ENCODE data around the gene DPP9.

DPP9 gene

GRCh38 chr19:4705413-4706131 lies 18.1 kb downstream of the DPP9 start:
- no peak overlapping the region for H3K4me3 ChIP-seq (ENCODE audit: low read depth, low read length)
- TF ChIP-seq CTCF (IDR thresholded peaks at IDR 0.05; ENCODE audit: low read depth, low read length, missing control alignments), result no peak
- in situ Hi-C loops (cut with HindIII; ENCODE audit: low sequenced_read_pairs), result no loop called here
- no peak for DNase-seq (ENCODE audit: low read depth)

DNA sequence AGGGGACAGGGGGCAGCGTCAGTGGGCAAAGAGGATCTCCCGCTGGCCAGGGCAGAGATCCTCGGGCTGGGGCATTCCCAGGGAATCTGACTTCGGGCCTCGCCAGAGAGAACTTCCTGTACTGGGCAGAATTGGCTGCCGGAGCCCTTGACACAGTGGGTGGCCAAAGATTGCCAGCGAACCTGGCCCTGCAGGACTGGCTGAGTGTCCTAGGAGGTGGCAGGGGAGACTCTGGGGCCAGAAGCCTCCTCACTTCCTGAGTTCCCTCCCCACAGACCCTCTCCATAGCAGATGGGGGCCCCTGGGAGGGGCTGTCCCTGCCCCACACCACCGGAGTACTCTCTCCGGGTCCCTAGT lies 19.3 kb downstream of the DPP9 start:
- DNase-seq (ENCODE audit: low read depth), result no peak
- no peak for TF ChIP-seq CTCF (IDR thresholded peaks at IDR 0.05; ENCODE audit: low read depth, low read length, missing control alignments)
- no peak overlapping the region for H3K4me3 ChIP-seq (ENCODE audit: low read depth, low read length)
- in situ Hi-C loops (cut with HindIII; ENCODE audit: low sequenced_read_pairs), result no loop called here

DNA sequence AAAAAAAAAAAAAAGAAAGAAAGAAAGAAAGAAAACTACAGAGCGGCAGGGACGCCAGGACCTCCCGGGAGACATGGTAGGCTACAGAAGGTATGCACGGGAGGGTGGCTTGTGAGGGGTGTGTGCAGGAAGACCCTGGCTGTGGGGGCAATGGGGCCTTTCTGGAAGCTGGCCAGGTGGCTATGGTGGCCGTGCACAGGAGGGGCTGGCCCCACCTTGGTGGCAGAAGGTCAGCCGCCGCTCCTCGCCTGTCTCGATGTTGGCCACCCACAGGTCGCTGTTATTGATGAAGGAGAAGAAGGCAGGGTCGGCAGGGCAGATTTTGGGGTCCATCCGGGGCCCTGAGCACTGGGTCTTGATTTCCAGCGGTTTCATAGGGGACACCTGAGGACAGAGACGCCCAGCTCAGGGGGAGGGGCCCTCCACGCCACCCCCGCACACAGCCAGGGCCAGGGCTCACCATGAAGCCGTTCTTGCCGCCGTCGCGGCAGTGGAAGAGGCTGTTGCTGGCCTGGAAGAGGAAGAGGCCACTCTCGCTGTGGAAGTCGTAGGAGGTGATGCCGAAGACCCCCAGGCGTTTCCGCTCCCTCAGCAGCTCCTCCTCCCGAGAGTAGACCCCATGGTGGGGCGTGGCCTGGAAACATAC lies 19.8 kb downstream of the DPP9 start:
- H3K4me3 ChIP-seq (ENCODE audit: low read depth, low read length), result no peak overlapping the region
- no peak for TF ChIP-seq CTCF (IDR thresholded peaks at IDR 0.05; ENCODE audit: low read depth, low read length, missing control alignments)
- no peak for DNase-seq (ENCODE audit: low read depth)
- in situ Hi-C loops (cut with HindIII; ENCODE audit: low sequenced_read_pairs), result no loop called here

- no peak for DNase-seq (ENCODE audit: low read depth)
- no peak for TF ChIP-seq CTCF (IDR thresholded peaks at IDR 0.05; ENCODE audit: low read depth, low read length, missing control alignments)
- in situ Hi-C loops (cut with HindIII; ENCODE audit: low sequenced_read_pairs), result no loop called here
- no peak overlapping the region for H3K4me3 ChIP-seq (ENCODE audit: low read depth, low read length)
These were observed 20.9 kb downstream of the DPP9 start for GRCh38 chr19:4702764-4703163.

GRCh38 chr19:4701557-4701956 lies 22.1 kb downstream of the DPP9 start:
- TF ChIP-seq CTCF (IDR thresholded peaks at IDR 0.05; ENCODE audit: low read depth, low read length, missing control alignments), result no peak
- no peak overlapping the region for H3K4me3 ChIP-seq (ENCODE audit: low read depth, low read length)
- in situ Hi-C loops (cut with HindIII; ENCODE audit: low sequenced_read_pairs), result no loop called here
- no peak for DNase-seq (ENCODE audit: low read depth)

DNA sequence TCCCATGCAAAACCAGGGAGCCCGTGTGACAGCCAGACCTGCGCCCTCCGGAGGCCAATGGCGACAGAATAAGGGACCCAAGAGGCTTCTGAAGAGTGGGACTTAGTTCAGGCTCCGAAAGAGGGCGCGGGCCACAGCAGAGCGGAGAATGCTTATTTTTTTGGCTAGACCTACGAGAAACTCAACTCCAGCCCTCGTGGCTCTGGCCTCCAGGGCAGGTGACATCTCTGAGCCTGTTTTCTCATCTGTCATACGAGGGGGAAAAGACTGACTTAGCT lies 23.0 kb downstream of the DPP9 start:
- in situ Hi-C loops (cut with HindIII; ENCODE audit: low sequenced_read_pairs), result no loop called here
- no peak for DNase-seq (ENCODE audit: low read depth)
- no peak overlapping the region for H3K4me3 ChIP-seq (ENCODE audit: low read depth, low read length)
- no peak for TF ChIP-seq CTCF (IDR thresholded peaks at IDR 0.05; ENCODE audit: low read depth, low read length, missing control alignments)
